Measurements from ENCODE around the gene FGFR4. TPM values are rescaled to one million over a fixed set of nuclear protein-coding genes. Genes with fewer than 3 reads are reported as not detected.

The FGFR4 gene
- total and polyA plus RNA-seq, 2 experiments from 2014 or later: 43.4 to 150 TPM

GRCh38 chr5:177132136-177133095 is 45.7 kb downstream of the FGFR4 start:
- peak overlapping the region; percentile 100 for H3K27ac ChIP-seq (ENCODE audit: low read depth)
- no peaks in the 10 kb centered on the region; the same call in 1 of the 2 replicates for H3K9me2 ChIP-seq (ENCODE audit: insufficient read depth)
- H3K27me3 ChIP-seq (ENCODE audit: insufficient read depth): no peaks in the 10 kb centered on the region
- peak overlapping the region; percentile 90 for H3K27ac Mint-ChIP-seq
- peaks cover 46% of the 10 kb centered on the region for H3K4me1 Mint-ChIP-seq
- H2AFZ ChIP-seq: peak overlapping the region; percentile 25
- H3K36me3 Mint-ChIP-seq (ENCODE audit: low read depth): peaks cover 34% of the 10 kb centered on the region
- H3F3A ChIP-seq (replicated peaks; ENCODE audit: low read depth): peaks cover 11% of the 10 kb centered on the region; the same call in 1 of the 2 replicates
- H3K4me3 Mint-ChIP-seq: peak overlapping the region; percentile 94
- H3K9me3 Mint-ChIP-seq: no peaks in the 10 kb centered on the region; the same call in 2 of the 3 replicates
- H3K4me1 ChIP-seq (ENCODE audit: insufficient read depth): peaks cover 41% of the 10 kb centered on the region
- H3K79me2 ChIP-seq (replicated peaks; ENCODE audit: insufficient read depth): peaks cover 47% of the 10 kb centered on the region
- peaks cover 24% of the 10 kb centered on the region for H3K36me3 ChIP-seq (ENCODE audit: insufficient read depth)
- peak overlapping the region; percentile 94 for H3K4me2 ChIP-seq
- H4K20me1 ChIP-seq (replicated peaks; ENCODE audit: insufficient read depth): peaks cover 23% of the 10 kb centered on the region
- DNase-seq (ENCODE audit: low spot score) (peak; percentile 74), ATAC-seq (peak; percentile 54)
- peak overlapping the region; percentile 88 for H3K4me3 ChIP-seq
- peaks cover 17% of the 10 kb centered on the region for H3K27me3 Mint-ChIP-seq (ENCODE audit: insufficient read depth, low read depth, poor library complexity)
- 0 out of 2 replicates have a peak, but pooled peaks have one; percentile 12 for TF ChIP-seq CREB1 (CRISPR knock-in tag; IDR thresholded peaks at IDR 0.05; ENCODE audit: low read depth)
- no peak for TF ChIP-seq EZH2 (IDR thresholded peaks at IDR 0.05; ENCODE audit: low read depth, unreplicated experiment)
- TF ChIP-seq ZNF331 (CRISPR knock-in tag; IDR thresholded peaks at IDR 0.05; ENCODE audit: low read depth): no peak
- no peak for TF ChIP-seq STAT1 (IDR thresholded peaks at IDR 0.05; ENCODE audit: unreplicated experiment)
- no peak for TF ChIP-seq ZNF462 (CRISPR knock-in tag; IDR thresholded peaks at IDR 0.05)

Measured in GM23338 (cell line).